ENCODE measurements around the gene RTL10. TPM values are rescaled to one million over a fixed set of nuclear protein-coding genes. Genes with fewer than 3 reads are reported as not detected.

The RTL10 gene
- polyA plus RNA-seq, 1 donor (not counting 4 experiments of a cell fraction or from before 2014, with no cell fraction given), result 12.9 TPM

DNA sequence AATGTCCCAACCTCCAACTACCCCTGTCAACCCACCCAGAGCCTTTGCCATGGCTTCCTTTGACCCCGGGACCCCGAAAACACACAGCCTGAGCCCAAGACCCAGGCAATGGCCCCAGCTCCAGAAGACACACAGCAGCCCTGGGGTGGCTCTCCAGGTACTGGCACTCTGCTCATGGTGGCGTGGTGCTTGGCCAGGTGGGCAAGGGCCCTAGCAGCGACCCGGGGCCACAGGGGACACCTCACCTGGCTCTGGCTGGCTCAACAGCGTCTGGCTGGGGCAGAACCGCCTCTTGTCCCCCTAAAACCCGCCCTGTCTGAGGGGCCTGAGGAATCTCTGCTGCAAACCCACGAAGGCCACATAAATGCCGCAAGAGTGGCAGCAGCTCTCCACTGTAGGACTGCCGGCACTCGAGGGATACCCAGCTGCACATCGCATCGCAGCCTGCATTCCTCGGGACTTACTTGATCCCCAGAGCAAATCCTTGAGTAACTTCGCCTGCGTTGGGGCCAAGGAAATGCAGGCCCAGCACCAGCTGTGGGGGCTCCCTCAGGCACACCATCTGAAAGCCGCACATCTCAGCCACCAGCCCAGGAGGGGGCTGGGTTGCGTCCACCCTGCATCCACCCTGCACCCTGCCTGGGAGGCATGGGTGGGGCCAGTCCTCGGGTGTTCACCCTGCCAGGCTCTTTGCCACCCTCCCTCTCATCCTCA is 23.1 kb upstream of the RTL10 start:
- Histone ChIP-seq H3K4me3 (ENCODE audit: control insufficient read depth in 2 of 3, extremely low read depth in 1 of 3, insufficient read depth in 2 of 3, low read depth in 1 of 3, low read length in 3 of 3) (no peak overlapping the region), H3K36me3 (ENCODE audit: control insufficient read depth in 2 of 2, extremely low read depth in 1 of 2, insufficient read depth in 2 of 2, low read length in 2 of 2) (no peaks in the 10 kb centered on the region), H3K9me1 (ENCODE audit: control insufficient read depth, extremely low read depth, insufficient read depth, low read length) (no peaks in the 10 kb centered on the region), H3K27ac (ENCODE audit: control insufficient read depth, insufficient read depth, low read length) (no peak overlapping the region), H3K27me3 (ENCODE audit: control insufficient read depth, extremely low read depth, insufficient read depth, low read length) (no peaks in the 10 kb centered on the region), H3K4me2 (ENCODE audit: control insufficient read depth, extremely low read depth, insufficient read depth, low read depth, low read length) (no peak overlapping the region), H2AFZ (ENCODE audit: control insufficient read depth, low read length) (no peak overlapping the region), H4K20me1 (ENCODE audit: control insufficient read depth, extremely low read depth, insufficient read depth, low read length) (no peaks in the 10 kb centered on the region), H3K9me3 (ENCODE audit: control insufficient read depth, low read depth, low read length) (no peaks in the 10 kb centered on the region), H3K9ac (ENCODE audit: control insufficient read depth, extremely low read depth, insufficient read depth, low read length) (no peak overlapping the region), H3K4me1 (ENCODE audit: control insufficient read depth, extremely low read depth, insufficient read depth, low read length) (peaks cover 59% of the 10 kb centered on the region), H3K79me2 (ENCODE audit: control insufficient read depth, insufficient read depth, low read length) (peaks cover 8% of the 10 kb centered on the region)
- dilution Hi-C loops (cut with MboI; ENCODE audit: extremely low pct_ligation_motif_present, low sequenced_read_pairs), result no loop called here
- FAIRE-seq (no peak), DNase-seq (ENCODE audit: low read depth, low spot score) (no peak)
- TF ChIP-seq CTCF (optimal IDR thresholded peaks at IDR 0.05 in 1 of 3, IDR thresholded peaks at IDR 0.05 in 1 of 3, conservative IDR thresholded peaks at IDR 0.05 in 1 of 3; ENCODE audit: extremely low read depth in 1 of 3, insufficient read depth in 2 of 3, low read length in 3 of 3) (no peak), EZH2 (IDR thresholded peaks at IDR 0.05; ENCODE audit: low read length) (no peak)

- no peak overlapping the region for H3K9ac ChIP-seq (ENCODE audit: control insufficient read depth, extremely low read depth, insufficient read depth, low read length)
- dilution Hi-C loops (cut with MboI; ENCODE audit: extremely low pct_ligation_motif_present, low sequenced_read_pairs), result no loop called here
- no peaks in the 10 kb centered on the region for H3K27me3 ChIP-seq (ENCODE audit: control insufficient read depth, extremely low read depth, insufficient read depth, low read length)
- DNase-seq (ENCODE audit: low read depth, low spot score) (no peak), FAIRE-seq (no peak)
- H3K4me3 ChIP-seq (ENCODE audit: control insufficient read depth in 2 of 3, extremely low read depth in 1 of 3, insufficient read depth in 2 of 3, low read depth in 1 of 3, low read length in 3 of 3), result no peak overlapping the region
- H3K9me3 ChIP-seq (ENCODE audit: control insufficient read depth, low read depth, low read length), result no peaks in the 10 kb centered on the region
- H3K27ac ChIP-seq (ENCODE audit: control insufficient read depth, insufficient read depth, low read length), result no peak overlapping the region
- no peaks in the 10 kb centered on the region for H4K20me1 ChIP-seq (ENCODE audit: control insufficient read depth, extremely low read depth, insufficient read depth, low read length)
- peaks cover 52% of the 10 kb centered on the region for H3K4me1 ChIP-seq (ENCODE audit: control insufficient read depth, extremely low read depth, insufficient read depth, low read length)
- TF ChIP-seq EZH2 (IDR thresholded peaks at IDR 0.05; ENCODE audit: low read length) (no peak), CTCF (optimal IDR thresholded peaks at IDR 0.05 in 1 of 3, IDR thresholded peaks at IDR 0.05 in 1 of 3, conservative IDR thresholded peaks at IDR 0.05 in 1 of 3; ENCODE audit: extremely low read depth in 1 of 3, insufficient read depth in 2 of 3, low read length in 3 of 3) (no peak)
- no peak overlapping the region for H2AFZ ChIP-seq (ENCODE audit: control insufficient read depth, low read length)
- no peak overlapping the region for H3K4me2 ChIP-seq (ENCODE audit: control insufficient read depth, extremely low read depth, insufficient read depth, low read depth, low read length)
- H3K9me1 ChIP-seq (ENCODE audit: control insufficient read depth, extremely low read depth, insufficient read depth, low read length), result no peaks in the 10 kb centered on the region
- no peaks in the 10 kb centered on the region for H3K36me3 ChIP-seq (ENCODE audit: control insufficient read depth in 2 of 2, extremely low read depth in 1 of 2, insufficient read depth in 2 of 2, low read length in 2 of 2)
- peaks cover 8% of the 10 kb centered on the region for H3K79me2 ChIP-seq (ENCODE audit: control insufficient read depth, insufficient read depth, low read length)
These were observed 22.4 kb upstream of the RTL10 start for GRCh38 chr22:19876941-19877625.
